ENCODE data around the gene RAB8A. TPM values are rescaled to one million over a fixed set of nuclear protein-coding genes. Genes with fewer than 3 reads are reported as not detected.

RAB8A gene
- total RNA-seq, 1 experiment from 2014 or later: 74.0 TPM

DNA sequence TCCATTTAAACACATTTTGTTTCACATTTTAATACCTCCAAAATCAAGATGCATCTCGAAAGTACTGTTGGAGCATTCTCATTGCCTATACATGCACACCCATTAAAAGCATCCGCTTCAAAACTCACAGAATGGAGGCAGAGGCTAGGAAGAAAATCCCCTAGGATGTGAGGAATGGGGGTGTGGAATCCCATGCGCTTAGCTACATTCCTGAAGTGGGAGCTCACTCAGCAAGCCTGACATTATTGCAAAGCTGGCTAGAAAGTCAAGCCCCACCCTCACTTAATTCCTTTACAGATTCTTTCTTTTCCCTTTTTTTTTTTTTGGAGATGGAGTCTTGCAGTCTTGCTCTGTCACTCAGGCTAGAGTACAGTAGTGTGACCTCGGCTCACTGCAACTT is 68.9 kb downstream of the RAB8A start:
- no peak for TF ChIP-seq TEAD4 (CRISPR knock-in tag; IDR thresholded peaks at IDR 0.05)
- Mint-ChIP-seq H3K27me3 (ENCODE audit: low read depth) (peaks cover 5% of the 10 kb centered on the region), H3K36me3 (peaks cover 3% of the 10 kb centered on the region; the same call in 1 of the 2 replicates), H3K27ac (no peak overlapping the region), H3K4me1 (0 out of 2 replicates have a peak, but pooled peaks cover 2% of the 10 kb centered on the region), H3K4me3 (no peak overlapping the region), H3K9me3 (peaks cover 6% of the 10 kb centered on the region; the same call in 1 of the 2 replicates)
- ATAC-seq (no peak), DNase-seq (ENCODE audit: low spot score) (no peak)
- POLR2A ChIA-PET: interaction anchor here (0.7 kb wide), 1 partner anchor 190 kb away, joined by 4 read pairs; no protein-coding TSS in a partner anchor
- CTCF ChIA-PET: interaction anchor here (0.7 to 3.2 kb wide), 5 partner anchors 17 to 155 kb away, joined by 3 to 13 read pairs (median 4); partner anchors contain the start of gene AP1M1

Other genes with a start within 250 kb of the RAB8A start
- 0.24 to 1.2 TPM (median 0.34 TPM) in 3 replicates for gene CYP4F2, start 213.8 kb upstream of the RAB8A start, total RNA-seq (2021)
- gene CYP4F11, start 177.4 kb upstream of the RAB8A start, total RNA-seq (2021): 0.07 TPM in 1 of 3 replicates, not detected in the others
- gene OR10H4, start 162.9 kb upstream of the RAB8A start, total RNA-seq (2021): not detected in 3 replicates
- gene TPM4, start 35.4 kb upstream of the RAB8A start, total RNA-seq (2021): 302 to 327 TPM (median 323 TPM) in 3 replicates
- 1.6 to 3.2 TPM (median 3.0 TPM) in 3 replicates for gene HSH2D, start 31.8 kb downstream of the RAB8A start, total RNA-seq (2021)
- gene CIB3, start 61.6 kb downstream of the RAB8A start, total RNA-seq (2021): not detected in 3 replicates
- 59.5 to 62.6 TPM (median 62.2 TPM) in 3 replicates for gene FAM32A, start 73.5 kb downstream of the RAB8A start, total RNA-seq (2021)
- 27.7 to 34.5 TPM (median 30.5 TPM) in 3 replicates for gene AP1M1, start 86.0 kb downstream of the RAB8A start, total RNA-seq (2021)
- 0.82 to 1.1 TPM (median 1.0 TPM) in 3 replicates for gene KLF2, start 212.9 kb downstream of the RAB8A start, total RNA-seq (2021)

Measured in WTC11 (cell line).